Central memory CD4-positive, alpha-beta T cell (primary cell): ENCODE results near the gene ST3GAL5.

Experiments
- DNase-seq: peaks from one replicate; pipeline ENCODE4 v3.0.0; 2022

The ST3GAL5 gene

GRCh38 chr2:85803704-85804425 lies 84.9 kb downstream of the ST3GAL5 start:
- no peak for DNase-seq

DNA sequence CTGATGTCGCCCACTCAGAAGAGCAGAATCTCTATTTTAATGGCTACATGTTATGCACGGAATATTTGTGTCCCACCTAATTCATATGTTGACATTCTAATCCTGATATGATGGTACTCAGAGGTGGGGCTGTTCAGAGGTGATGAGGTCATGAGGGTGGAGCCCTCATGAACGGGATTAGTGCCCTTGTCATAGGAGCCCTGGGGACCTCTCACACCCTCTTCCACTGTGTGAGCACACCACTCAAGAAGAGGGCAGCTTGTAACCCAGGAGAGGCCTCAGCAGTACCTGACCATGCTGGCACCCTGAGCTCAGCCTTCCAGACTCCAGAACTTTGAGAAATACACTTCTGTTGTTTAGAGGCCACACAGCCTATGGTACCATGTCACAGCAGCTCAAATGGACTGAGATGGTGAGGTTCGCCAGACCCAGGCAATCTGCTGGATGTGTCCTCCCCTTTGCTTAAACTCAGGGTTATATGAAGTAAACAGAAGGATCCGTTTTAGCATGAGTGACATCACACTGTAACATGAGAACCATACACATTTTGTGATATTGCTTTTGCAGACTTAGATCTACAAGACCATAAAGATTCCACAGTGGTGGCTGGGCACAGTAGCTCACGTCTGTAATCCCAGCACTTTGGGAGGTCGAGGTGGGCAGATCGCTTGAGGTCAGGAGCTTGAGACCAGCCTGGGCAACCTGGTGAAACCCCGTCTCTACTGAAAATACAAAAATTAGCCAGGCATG lies 86.3 kb downstream of the ST3GAL5 start:
- no peak for DNase-seq

- no peak for DNase-seq
Observed at GRCh38 chr2:85801871-85802270, 86.9 kb downstream of the ST3GAL5 start.

DNA sequence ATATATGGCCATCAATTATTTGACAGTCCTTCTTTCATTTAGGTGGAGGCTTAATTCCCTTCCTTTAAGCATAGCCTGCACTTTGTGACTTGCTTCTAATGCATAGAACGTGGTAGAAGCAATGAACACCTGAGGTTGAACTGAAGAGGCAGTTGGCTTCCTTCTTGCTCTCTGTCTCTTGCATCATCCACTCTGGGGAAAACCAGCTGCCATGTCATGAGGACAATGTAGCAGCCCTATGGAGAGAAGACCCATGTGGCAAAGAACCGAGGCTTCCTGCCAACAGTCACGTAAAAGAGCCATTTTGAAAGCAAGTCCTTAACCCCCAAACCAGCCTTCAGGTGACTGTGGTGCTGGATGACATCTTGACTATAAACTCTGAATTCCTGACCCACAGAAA lies 88.2 kb downstream of the ST3GAL5 start:
- DNase-seq, result no peak

GRCh38 chr2:85799215-85799956 lies 89.4 kb downstream of the ST3GAL5 start:
- DNase-seq, result no peak

GRCh38 chr2:85797921-85798320 lies 90.9 kb downstream of the ST3GAL5 start:
- no peak for DNase-seq

GRCh38 chr2:85797263-85797660 lies 91.5 kb downstream of the ST3GAL5 start:
- no peak for DNase-seq

GRCh38 chr2:85796341-85797262 lies 92.2 kb downstream of the ST3GAL5 start:
- DNase-seq, result no peak

GRCh38 chr2:85796046-85796340 lies 92.8 kb downstream of the ST3GAL5 start:
- DNase-seq, result no peak

GRCh38 chr2:85795331-85796045 lies 93.3 kb downstream of the ST3GAL5 start:
- DNase-seq, result no peak

DNA sequence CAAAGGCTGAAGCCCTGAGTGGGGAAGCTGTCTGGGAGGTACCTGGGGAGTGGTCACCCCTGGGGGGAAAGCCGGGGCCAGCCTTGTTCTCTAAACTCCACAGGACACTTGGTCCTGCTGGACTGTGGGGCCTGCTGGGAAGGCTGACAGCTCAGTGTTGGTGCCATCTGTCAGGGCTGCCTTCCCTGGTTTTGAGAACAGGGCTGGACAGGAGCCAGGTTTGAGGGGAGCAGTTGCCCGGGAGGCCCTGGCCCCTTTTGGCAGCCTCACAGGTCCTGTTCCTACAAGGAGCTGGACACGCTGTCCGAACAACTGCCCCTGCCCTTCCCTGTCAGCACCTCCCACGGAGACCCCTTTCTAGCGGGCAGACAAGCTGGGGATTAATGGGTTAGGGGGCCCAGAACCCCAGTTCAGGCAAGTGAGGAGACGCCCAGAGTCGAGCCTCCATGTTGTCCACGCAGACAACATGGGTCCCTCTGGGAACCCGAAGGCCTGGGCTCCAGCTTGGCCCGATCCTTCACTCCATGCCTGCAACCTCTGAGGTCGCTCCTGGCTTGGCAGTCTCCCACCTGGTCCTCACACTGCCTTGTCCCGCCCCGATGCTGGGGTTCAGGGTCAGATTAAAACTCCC lies 94.2 kb downstream of the ST3GAL5 start:
- DNase-seq, result no peak

DNA sequence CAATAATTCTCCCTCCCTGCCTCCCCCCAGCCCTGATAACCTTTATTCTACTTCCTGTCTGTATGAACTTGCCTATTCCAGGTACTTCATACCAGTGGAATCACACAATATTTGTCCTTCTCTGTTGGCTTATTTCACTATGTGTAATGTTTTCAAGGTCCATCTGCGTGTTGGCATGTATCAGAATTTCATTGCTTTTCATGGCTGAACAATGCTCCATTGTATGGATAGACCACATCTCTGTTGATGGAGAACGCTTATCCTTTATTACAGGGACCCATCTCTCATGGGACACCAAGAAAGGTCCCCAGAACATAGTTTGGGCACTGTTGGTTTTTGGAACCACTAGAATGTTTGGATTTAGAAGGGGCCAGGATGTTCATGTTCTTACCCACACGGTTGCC lies 94.8 kb downstream of the ST3GAL5 start:
- no peak for DNase-seq

DNA sequence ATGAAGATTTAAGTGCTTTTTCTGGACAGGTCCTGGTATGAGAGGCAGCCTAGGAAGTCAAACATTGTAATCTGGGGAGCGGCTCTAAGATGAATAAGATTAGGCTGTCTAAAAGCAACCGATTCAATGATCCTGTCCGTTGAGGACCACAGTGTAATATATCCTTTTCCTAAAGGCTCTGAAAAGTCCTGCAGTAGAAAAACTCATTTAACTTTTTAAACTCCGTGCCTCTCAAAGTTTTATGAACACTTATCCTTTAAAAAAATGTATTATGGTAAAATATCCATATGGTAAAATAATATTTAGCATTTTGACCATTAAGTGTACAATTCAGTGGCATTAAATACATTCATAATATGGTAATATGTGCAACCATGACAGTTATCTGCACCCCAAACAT lies 95.2 kb downstream of the ST3GAL5 start:
- no peak for DNase-seq

DNA sequence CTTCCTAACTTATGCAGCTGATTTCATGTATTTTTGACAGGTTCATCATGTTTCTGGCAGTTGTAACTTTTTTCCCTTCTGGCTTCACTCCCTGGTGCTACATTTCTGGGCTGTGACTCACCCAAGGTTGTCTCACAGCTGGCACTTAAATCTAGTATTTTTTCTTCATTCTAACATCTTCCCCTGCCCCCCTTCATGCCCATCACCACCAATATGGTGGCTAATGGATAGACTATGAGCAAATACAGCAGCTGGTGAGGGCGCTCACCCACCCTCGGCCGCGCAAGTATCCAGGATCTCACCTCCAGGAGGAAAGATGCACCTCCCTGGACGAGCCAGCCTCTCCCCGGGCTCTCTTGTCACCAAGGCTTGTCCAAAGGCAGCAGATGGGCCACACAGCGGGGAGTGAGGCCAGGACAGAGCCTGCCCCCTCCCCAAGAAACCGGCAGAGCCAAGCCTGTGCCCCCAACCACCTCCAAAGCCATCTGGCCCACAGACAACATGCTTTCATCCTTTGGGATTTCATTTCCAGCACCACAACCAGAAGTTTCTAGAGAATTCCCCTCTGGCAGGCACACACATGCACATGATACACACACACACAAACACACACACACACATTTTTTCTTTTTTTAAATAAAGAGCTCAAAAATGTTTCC lies 95.9 kb downstream of the ST3GAL5 start:
- no peak for DNase-seq

DNA sequence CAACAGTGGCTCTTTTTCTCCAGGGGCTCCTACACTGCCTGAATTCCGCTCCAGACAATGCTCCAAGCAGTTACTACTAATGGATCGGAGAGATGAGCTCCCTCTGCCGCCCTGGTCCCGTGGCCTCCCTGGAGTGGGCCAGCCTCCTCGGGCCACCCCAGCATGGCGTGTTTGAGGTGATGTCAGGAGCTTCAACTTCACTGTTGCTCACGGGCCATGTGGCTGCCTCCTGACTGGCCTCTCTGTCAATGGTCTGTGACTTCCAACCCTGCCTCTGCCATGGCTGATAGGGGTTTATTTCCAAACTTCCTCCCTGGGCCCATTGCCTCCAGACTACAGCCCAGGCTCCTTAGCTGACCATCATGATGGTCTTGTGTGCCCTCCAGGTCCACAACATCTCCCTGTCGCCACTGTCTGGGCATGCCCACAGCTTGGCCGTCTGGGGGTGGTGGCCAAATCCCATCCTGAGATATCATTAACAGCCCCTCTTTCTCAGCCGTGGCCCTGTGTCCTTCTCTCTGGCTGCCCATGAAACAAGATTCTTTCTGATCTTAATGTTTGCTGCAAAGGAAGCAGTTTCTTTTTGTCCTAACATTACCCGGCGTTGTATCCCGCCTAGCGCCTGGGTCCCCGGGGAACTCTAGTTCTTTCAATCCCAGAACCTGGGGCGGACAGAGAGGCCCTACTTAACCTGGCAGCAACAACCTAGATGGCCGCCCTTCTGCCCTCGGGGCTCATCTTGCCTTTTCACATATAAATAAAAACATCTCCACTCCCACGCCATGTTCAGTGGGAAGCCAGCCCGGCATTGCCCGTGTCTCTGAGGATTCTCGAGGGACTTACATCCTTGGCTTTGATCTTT lies 96.9 kb downstream of the ST3GAL5 start:
- DNase-seq, result no peak

GRCh38 chr2:85790499-85791188 lies 98.1 kb downstream of the ST3GAL5 start:
- no peak for DNase-seq

GRCh38 chr2:85790032-85790431 lies 98.8 kb downstream of the ST3GAL5 start:
- no peak for DNase-seq

DNA sequence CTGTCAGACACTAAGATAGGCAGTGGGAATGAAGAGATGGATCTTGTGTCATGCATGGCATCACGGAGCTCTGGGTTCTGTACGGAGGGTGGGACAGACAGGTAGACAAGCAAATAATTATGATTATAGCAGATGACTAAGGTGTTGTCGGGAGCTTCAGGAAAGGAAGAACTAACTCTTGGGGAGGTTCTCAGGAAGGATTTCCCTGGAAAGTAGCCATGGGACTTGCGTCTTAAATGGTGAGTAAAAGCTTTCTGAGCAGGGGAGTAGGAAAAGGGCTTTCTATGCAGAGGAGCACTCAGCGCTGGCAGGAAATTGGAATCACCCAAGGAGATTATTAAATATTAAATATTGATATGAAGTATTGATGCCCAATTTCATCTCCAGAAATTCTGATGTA lies 99.5 kb downstream of the ST3GAL5 start:
- DNase-seq, result no peak

DNA sequence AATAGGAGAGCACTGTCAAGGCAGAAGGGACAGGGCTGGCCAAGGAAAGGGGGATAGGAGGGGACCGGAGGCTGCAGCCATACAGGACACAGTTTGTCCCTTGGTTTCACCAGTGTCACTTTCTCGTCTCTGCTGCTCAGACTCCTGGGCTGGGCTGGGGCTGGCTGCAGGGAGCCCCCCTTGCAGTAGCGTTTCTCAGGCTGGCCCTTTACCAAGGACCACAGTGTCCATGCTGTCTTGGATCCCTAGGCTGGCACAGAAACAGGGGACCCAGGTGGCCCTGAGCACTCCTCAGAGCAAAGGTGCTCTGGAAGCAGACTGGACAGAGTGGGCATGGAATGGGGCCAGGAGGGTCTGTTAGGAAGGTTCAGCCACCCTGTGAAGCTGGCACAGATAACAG lies 100.2 kb downstream of the ST3GAL5 start:
- DNase-seq, result no peak

DNA sequence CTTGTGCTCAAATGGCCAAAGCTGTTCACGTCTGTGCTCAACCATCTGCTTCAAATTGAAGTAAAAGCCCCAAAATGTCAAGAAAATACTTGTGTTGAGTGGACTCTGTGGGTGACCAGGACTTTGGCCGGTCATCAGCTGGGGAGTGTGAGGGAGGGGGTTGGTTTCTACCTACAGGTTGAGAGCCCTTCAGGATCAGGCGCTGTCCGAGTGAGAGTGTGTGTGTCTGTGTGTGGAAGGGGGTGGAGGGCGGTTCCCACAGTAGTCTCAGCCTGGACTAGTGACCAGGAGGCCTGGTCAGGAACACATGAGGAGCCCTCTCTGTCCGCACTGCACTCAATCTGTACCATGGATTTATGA lies 100.8 kb downstream of the ST3GAL5 start:
- no peak for DNase-seq
